Adrenal gland (tissue), 12 donors: ENCODE measurements around the gene RPP30. TPM values are rescaled to one million over a fixed set of nuclear protein-coding genes. Genes with fewer than 3 reads are reported as not detected.
"Not testable (repeated sequence)": the region's sequence is repeated elsewhere in the genome, so short reads cannot be mapped to it uniquely, and the experiment has no call there.

Experiments
- DNase-seq, 7 donors: peaks; one replicate each; pipeline ENCODE4 v3.0.0-alpha.2; 2019 to 2020
- H3K27ac ChIP-seq, 5 donors: fragments of 200-600 bp; sonication (generic) in 4 of 5; 1 replicate in 3 of 5; 2 replicates in 2 of 5; pipeline versions ENCODE4 v1.5.1 to v1.8.0; 2016 to 2020; ENCODE audit warnings: mild to moderate bottlenecking in 1 of 5
- H3K27me3 ChIP-seq: fragments of 200-600 bp; 2 replicates; pipeline ENCODE4 v1.8.0; 2021
- H3K36me3 ChIP-seq, 2 donors: fragments of 200-600 bp; replicated peaks in 1 of 2; 1 replicate in 1 of 2; 2 replicates in 1 of 2; pipeline versions ENCODE4 v1.5.1 to v1.8.0; 2018 to 2022
- H3K4me1 ChIP-seq, 2 donors: fragments of 200-600 bp; replicated peaks in 1 of 2; 1 replicate in 1 of 2; 2 replicates in 1 of 2; pipeline versions ENCODE4 v1.5.1 to v1.8.0; 2018 to 2021
- H3K4me3 ChIP-seq, 4 donors: fragments of 200-600 bp; sonication (generic) in 3 of 4; one replicate each; pipeline ENCODE4 v1.5.1; 2016 to 2018
- H3K9me3 ChIP-seq, 3 donors: fragments of 200-600 bp; sonication (generic) in 1 of 3; replicated peaks in 1 of 3; 1 replicate in 2 of 3; 2 replicates in 1 of 3; pipeline versions ENCODE4 v1.5.1 to v1.8.0; 2016 to 2021
- POLR2A ChIP-seq, 2 donors: fragments of 450-650 bp; IDR thresholded peaks; one replicate each; pipeline ENCODE4 v1.6.1; 2017; ENCODE audit warnings: antibody characterized with exemption in 2 of 2, mild to moderate bottlenecking in 2 of 2, moderate library complexity in 1 of 2
- WGBS, 4 donors: extraction: QIAGEN DNeasy Blood & Tissue Kit in 2 of 4; methylation state at CpG; one replicate each; pipeline versions ENCODE4 v1.1.5 to v1.1.7; 2013 to 2017; 5-methylcytosine and 5-hydroxymethylcytosine counted together
- intact Hi-C, 2 donors: fragments of 100-400 bp; cut with DNase I; formaldehyde crosslinking; loops; one replicate each; pipeline versions ENCODE4 v1.14.1 to v1.15.0; 2022 to 2023
- polyA plus RNA-seq, 3 donors: library from polyadenylated mRNA; stranded (reverse); fragments of 200-250 nt in 2 of 3; fragments of 350-450 nt in 1 of 3; fragmentation: Illumina TruSeq in 1 of 3; extraction: RNeasy Lipid Tissue Mini Kit (QIAGEN cat#74804) in 1 of 3; gene quantifications; one replicate each; pipeline ENCODE4 v1.2.3, GENCODE V29; 2013 to 2014
- total RNA-seq, 9 donors: library from RNA; depleted of rRNA in 4 of 9; stranded (reverse); fragments of >200 nt in 4 of 9; fragments of 120-200 nt in 1 of 9; fragmentation: NEBNext Ultra II Directional in 1 of 9; extraction: Animal tissue kit (Norgen Biotek cat#: 25700) in 1 of 9; gene quantifications; one replicate each; pipeline versions ENCODE4 v1.1.0 to v1.2.4, GENCODE V29; 2013 to 2023
- TF ChIP-seq, protein P1 (sequence below), 6 experiments: fragments of 450-650 bp in 4 of 6; fragments of 200-600 bp in 2 of 6; sonication (generic) in 1 of 6; IDR thresholded peaks; 1 replicate in 5 of 6; 2 replicates in 1 of 6; pipeline versions ENCODE4 v1.5.1 to v1.8.0; 2016 to 2021; ENCODE audit warnings: antibody characterized with exemption in 6 of 6, mild to moderate bottlenecking in 2 of 6, moderate library complexity in 1 of 6
- donor health status: healthy with polysubstance abuse.
- donor health status: Bipolar disorder and iron deficiency.
- donor health status: DM: yes; HTN: yes; CAD: no.
- donor health status: DM: no; HTN: no; CAD: no.
- donor health status: DM: no; HTN: no; CAD: no.
- donor health status: DM: yes; HTN: yes; CAD: no.

Gene RPP30
- total and polyA plus RNA-seq, 12 donors: 18.6 to 60.7 (median 27.5) TPM

DNA sequence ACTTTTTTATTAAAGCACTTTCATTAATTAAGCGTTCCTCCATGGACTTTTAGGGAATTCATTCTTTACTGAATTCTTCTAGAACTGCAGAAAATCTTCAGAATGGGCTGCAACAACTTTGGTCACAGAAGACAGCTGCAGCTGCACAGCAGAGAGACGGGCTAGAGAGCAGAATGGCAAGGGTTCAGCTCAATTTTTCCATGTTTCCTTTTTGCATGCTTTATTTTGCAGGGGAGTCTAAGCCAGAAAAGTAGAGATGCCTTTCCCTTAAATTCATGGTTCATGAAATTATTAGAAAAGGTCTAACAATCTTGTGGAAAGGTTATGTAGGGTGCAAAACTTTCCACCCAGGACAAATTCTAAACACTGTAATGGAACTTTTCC lies 64.5 kb downstream of the RPP30 start:
- no peaks in the 10 kb centered on the region for H3K4me1 ChIP-seq
- TF ChIP-seq, protein P1, sequence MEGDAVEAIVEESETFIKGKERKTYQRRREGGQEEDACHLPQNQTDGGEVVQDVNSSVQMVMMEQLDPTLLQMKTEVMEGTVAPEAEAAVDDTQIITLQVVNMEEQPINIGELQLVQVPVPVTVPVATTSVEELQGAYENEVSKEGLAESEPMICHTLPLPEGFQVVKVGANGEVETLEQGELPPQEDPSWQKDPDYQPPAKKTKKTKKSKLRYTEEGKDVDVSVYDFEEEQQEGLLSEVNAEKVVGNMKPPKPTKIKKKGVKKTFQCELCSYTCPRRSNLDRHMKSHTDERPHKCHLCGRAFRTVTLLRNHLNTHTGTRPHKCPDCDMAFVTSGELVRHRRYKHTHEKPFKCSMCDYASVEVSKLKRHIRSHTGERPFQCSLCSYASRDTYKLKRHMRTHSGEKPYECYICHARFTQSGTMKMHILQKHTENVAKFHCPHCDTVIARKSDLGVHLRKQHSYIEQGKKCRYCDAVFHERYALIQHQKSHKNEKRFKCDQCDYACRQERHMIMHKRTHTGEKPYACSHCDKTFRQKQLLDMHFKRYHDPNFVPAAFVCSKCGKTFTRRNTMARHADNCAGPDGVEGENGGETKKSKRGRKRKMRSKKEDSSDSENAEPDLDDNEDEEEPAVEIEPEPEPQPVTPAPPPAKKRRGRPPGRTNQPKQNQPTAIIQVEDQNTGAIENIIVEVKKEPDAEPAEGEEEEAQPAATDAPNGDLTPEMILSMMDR (IDR thresholded peaks at IDR 0.05): no peak
- TF ChIP-seq POLR2A (IDR thresholded peaks at IDR 0.05): no peak
- H3K27ac ChIP-seq: no peak overlapping the region
- H3K36me3 ChIP-seq: no peaks in the 10 kb centered on the region
- H3K27me3 ChIP-seq: no peaks in the 10 kb centered on the region
- no peak overlapping the region for H3K4me3 ChIP-seq
- H3K9me3 ChIP-seq: no peaks in the 10 kb centered on the region
- intact Hi-C loops: no loop called here
- WGBS, 4 donors: 68 to 80% (median 76%) methylated on average over 2 of the region's 2 CpGs
- DNase-seq: no peak

DNA sequence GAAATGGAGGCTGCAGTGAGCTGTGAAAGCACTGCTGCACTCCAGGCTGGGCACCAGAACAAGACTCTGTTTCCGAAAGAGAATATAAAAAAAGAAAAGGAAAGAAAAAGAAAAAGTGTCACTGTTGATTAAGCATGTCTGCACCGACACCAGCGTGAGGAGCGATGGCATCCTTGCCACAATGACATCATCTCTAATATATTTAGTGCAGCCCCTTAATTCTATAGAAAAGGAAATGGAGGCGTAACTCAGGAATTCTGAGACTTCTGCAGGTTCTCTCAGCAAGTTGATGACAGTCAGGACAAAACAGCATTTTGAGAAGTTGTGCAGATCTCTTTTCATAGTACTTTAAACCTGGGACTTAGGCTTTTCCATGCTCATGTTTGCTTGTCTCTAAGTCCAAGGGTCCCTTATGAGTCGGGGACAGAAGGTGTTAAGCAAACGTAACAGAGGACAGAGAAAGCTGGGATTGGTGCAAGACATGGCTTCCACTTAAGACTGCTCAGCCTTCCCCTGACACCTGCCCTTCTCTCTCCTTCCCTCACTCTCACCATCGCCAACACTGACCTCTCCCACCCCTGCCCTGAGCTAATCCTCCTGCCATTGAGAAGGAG lies 66.0 kb downstream of the RPP30 start:
- H3K36me3 ChIP-seq: no peaks in the 10 kb centered on the region
- intact Hi-C loops: no loop called here
- WGBS, 4 donors: 79 to 91% (median 85%) methylated on average over 8 of the region's 8 CpGs
- TF ChIP-seq POLR2A (IDR thresholded peaks at IDR 0.05): no peak
- TF ChIP-seq, protein P1 (IDR thresholded peaks at IDR 0.05): no peak
- H3K27me3 ChIP-seq: no peaks in the 10 kb centered on the region
- no peaks in the 10 kb centered on the region for H3K9me3 ChIP-seq
- no peak overlapping the region for H3K4me3 ChIP-seq
- DNase-seq: no peak
- H3K4me1 ChIP-seq: no peaks in the 10 kb centered on the region
- no peak overlapping the region for H3K27ac ChIP-seq

DNA sequence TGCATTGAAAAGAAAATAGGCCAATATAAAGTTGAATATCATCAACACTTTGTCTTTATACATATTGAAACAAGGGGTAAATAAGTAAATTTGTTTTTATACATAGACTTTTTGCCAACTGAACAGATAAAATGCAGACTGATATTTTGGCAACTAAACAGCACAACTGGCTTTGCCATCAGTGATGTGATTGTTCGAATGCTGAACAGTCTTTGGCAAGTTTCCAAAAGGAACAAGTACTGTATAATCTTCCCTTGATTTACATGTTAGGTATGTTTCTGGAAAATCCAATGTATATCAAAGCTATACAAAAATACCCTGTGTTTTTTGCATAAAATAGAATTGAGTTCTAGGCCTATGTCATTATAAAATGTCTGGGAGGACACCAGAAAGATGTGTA lies 67.3 kb downstream of the RPP30 start:
- no peaks in the 10 kb centered on the region for H3K4me1 ChIP-seq
- H3K27ac ChIP-seq: no peak overlapping the region
- WGBS, 4 donors: 80 to 88% (median 86%) methylated on average over 1 of the region's 1 CpG
- H3K4me3 ChIP-seq: no peak overlapping the region
- intact Hi-C loops: no loop called here
- no peaks in the 10 kb centered on the region for H3K9me3 ChIP-seq
- no peaks in the 10 kb centered on the region for H3K27me3 ChIP-seq
- TF ChIP-seq, protein P1 (IDR thresholded peaks at IDR 0.05): no peak
- no peak for TF ChIP-seq POLR2A (IDR thresholded peaks at IDR 0.05)
- no peak for DNase-seq
- H3K36me3 ChIP-seq: no peaks in the 10 kb centered on the region

DNA sequence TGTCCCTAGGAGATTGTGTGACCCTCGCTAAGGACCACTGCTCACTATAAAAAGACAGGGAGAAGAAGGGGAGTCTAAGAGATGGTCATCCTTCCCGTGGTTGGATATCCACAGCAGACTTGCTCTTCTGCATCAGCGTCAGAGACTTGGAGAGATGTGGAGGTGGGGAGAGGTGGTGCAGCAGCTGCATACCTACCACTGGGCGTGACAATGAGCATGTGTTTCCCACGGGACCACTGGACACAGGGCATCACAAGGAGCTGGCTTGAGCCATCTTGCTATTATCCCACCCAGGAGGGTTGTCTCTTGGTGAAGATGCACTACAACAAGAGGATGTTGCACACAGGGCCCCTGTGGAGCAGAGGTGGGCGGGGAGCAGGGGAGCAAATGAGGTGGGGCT lies 67.9 kb downstream of the RPP30 start:
- no peaks in the 10 kb centered on the region for H3K27me3 ChIP-seq
- H3K4me1 ChIP-seq: no peaks in the 10 kb centered on the region
- H3K9me3 ChIP-seq: no peaks in the 10 kb centered on the region
- TF ChIP-seq, protein P1 (IDR thresholded peaks at IDR 0.05): no peak
- intact Hi-C loops: no loop called here
- no peaks in the 10 kb centered on the region for H3K36me3 ChIP-seq
- WGBS, 4 donors: 89 to 95% (median 91%) methylated on average over 5 to 6 of the region's 6 CpGs
- no peak overlapping the region for H3K27ac ChIP-seq
- no peak overlapping the region for H3K4me3 ChIP-seq
- no peak for DNase-seq

DNA sequence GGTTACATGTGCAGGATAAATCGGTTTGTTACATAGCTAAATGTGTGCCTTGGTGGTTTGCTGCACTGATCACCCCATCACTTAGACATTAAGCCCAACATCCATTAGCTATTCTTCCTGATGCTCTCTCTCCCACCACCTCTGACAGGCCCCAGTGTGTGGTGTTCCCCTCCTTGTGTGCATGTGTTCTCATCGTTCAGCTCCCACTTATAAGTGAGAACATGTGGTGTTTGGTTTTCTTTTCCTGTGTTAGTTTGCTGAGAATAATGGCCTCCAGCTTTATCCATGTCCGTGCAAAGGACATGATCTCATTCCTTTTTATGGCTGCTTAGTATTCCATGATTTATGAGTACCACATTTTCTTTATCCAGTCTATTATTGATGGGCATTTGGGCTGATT lies 71.2 kb downstream of the RPP30 start:
- intact Hi-C loops, H3K36me3 ChIP-seq, H3K9me3 ChIP-seq, H3K27ac ChIP-seq, H3K27me3 ChIP-seq, H3K4me1 ChIP-seq, H3K4me3 ChIP-seq, DNase-seq: not testable (repeated sequence)
- WGBS, 4 donors: 76 to 87% (median 84%) methylated on average over 3 of the region's 3 CpGs
